Stimulated activated naive CD8-positive, alpha-beta T cell treated with anti-CD3 and anti-CD28 coated beads, Interleukin-15, Interleukin-2, amounts not matched to agents 100 ng/mL and 50 ng/mL, for 24 hours (primary cell): ENCODE measurements around the gene GJA3.

Experiments used
- H3K27ac Mint-ChIP-seq: one replicate; pipeline ENCODE4 v1.8.0; 2021; ENCODE audit warnings: mild to moderate bottlenecking, mixed read lengths
- H3K27me3 Mint-ChIP-seq: one replicate; pipeline ENCODE4 v1.8.0; 2021; ENCODE audit warnings: mixed read lengths
- H3K36me3 Mint-ChIP-seq: one replicate; pipeline ENCODE4 v1.8.0; 2021; ENCODE audit warnings: low read depth, mixed read lengths
- H3K4me1 Mint-ChIP-seq: one replicate; pipeline ENCODE4 v1.8.0; 2021; ENCODE audit warnings: low read depth, mixed read lengths
- H3K4me3 Mint-ChIP-seq: one replicate; pipeline ENCODE4 v1.8.0; 2021; ENCODE audit warnings: mild to moderate bottlenecking, mixed read lengths
- H3K9me3 Mint-ChIP-seq: one replicate; pipeline ENCODE4 v1.8.0; 2021; ENCODE audit warnings: mixed read lengths

Gene GJA3

GRCh38 chr13:20131057-20131832, 29.6 kb downstream of the GJA3 start:
- Mint-ChIP-seq H3K27ac (no peak overlapping the region), H3K36me3 (no peaks in the 10 kb centered on the region), H3K9me3 (no peaks in the 10 kb centered on the region), H3K4me1 (no peaks in the 10 kb centered on the region), H3K4me3 (no peak overlapping the region), H3K27me3 (peaks cover 16% of the 10 kb centered on the region)

GRCh38 chr13:20130652-20131051, 30.2 kb downstream of the GJA3 start:
- Mint-ChIP-seq H3K4me3 (no peak overlapping the region), H3K27me3 (peaks cover 20% of the 10 kb centered on the region), H3K36me3 (no peaks in the 10 kb centered on the region), H3K27ac (no peak overlapping the region), H3K9me3 (no peaks in the 10 kb centered on the region), H3K4me1 (no peaks in the 10 kb centered on the region)

GRCh38 chr13:20130012-20130411, 30.8 kb downstream of the GJA3 start:
- Mint-ChIP-seq H3K9me3 (no peaks in the 10 kb centered on the region), H3K27ac (no peak overlapping the region), H3K36me3 (no peaks in the 10 kb centered on the region), H3K27me3 (peaks cover 23% of the 10 kb centered on the region), H3K4me1 (no peaks in the 10 kb centered on the region), H3K4me3 (no peak overlapping the region)

- peaks cover 30% of the 10 kb centered on the region for H3K27me3 Mint-ChIP-seq
- no peak overlapping the region for H3K4me3 Mint-ChIP-seq
- H3K4me1 Mint-ChIP-seq: no peaks in the 10 kb centered on the region
- no peaks in the 10 kb centered on the region for H3K36me3 Mint-ChIP-seq
- H3K27ac Mint-ChIP-seq: no peak overlapping the region
- no peaks in the 10 kb centered on the region for H3K9me3 Mint-ChIP-seq
These were observed 31.8 kb downstream of the GJA3 start for GRCh38 chr13:20129076-20129475.

GRCh38 chr13:20128459-20128931, 32.4 kb downstream of the GJA3 start:
- no peaks in the 10 kb centered on the region for H3K9me3 Mint-ChIP-seq
- peak overlapping the region; percentile 49 for H3K4me3 Mint-ChIP-seq
- no peaks in the 10 kb centered on the region for H3K36me3 Mint-ChIP-seq
- no peaks in the 10 kb centered on the region for H3K4me1 Mint-ChIP-seq
- no peak overlapping the region for H3K27ac Mint-ChIP-seq
- peaks cover 28% of the 10 kb centered on the region for H3K27me3 Mint-ChIP-seq

- Mint-ChIP-seq H3K27ac (no peak overlapping the region), H3K9me3 (no peaks in the 10 kb centered on the region), H3K27me3 (peaks cover 26% of the 10 kb centered on the region), H3K4me1 (no peaks in the 10 kb centered on the region), H3K36me3 (no peaks in the 10 kb centered on the region), H3K4me3 (peak overlapping the region; percentile 70)
These were observed 33.0 kb downstream of the GJA3 start for GRCh38 chr13:20127562-20128458.

- H3K4me3 Mint-ChIP-seq: peak overlapping the region; percentile 70
- H3K27me3 Mint-ChIP-seq: peaks cover 26% of the 10 kb centered on the region
- no peaks in the 10 kb centered on the region for H3K36me3 Mint-ChIP-seq
- H3K27ac Mint-ChIP-seq: no peak overlapping the region
- H3K4me1 Mint-ChIP-seq: no peaks in the 10 kb centered on the region
- H3K9me3 Mint-ChIP-seq: no peaks in the 10 kb centered on the region
These were observed 33.6 kb downstream of the GJA3 start for GRCh38 chr13:20127262-20127561.

- no peaks in the 10 kb centered on the region for H3K36me3 Mint-ChIP-seq
- H3K27ac Mint-ChIP-seq: no peak overlapping the region
- no peaks in the 10 kb centered on the region for H3K4me1 Mint-ChIP-seq
- H3K27me3 Mint-ChIP-seq: peaks cover 26% of the 10 kb centered on the region
- no peak overlapping the region for H3K4me3 Mint-ChIP-seq
- H3K9me3 Mint-ChIP-seq: no peaks in the 10 kb centered on the region
These were observed 34.2 kb downstream of the GJA3 start for GRCh38 chr13:20126541-20127261.

GRCh38 chr13:20125783-20126165, 35.1 kb downstream of the GJA3 start:
- Mint-ChIP-seq H3K4me3 (no peak overlapping the region), H3K9me3 (no peaks in the 10 kb centered on the region), H3K27me3 (peaks cover 26% of the 10 kb centered on the region), H3K27ac (no peak overlapping the region), H3K36me3 (no peaks in the 10 kb centered on the region), H3K4me1 (peaks cover 4% of the 10 kb centered on the region)

- Mint-ChIP-seq H3K36me3 (no peaks in the 10 kb centered on the region), H3K27ac (no peak overlapping the region), H3K4me1 (peaks cover 8% of the 10 kb centered on the region), H3K4me3 (no peak overlapping the region), H3K9me3 (no peaks in the 10 kb centered on the region), H3K27me3 (peaks cover 26% of the 10 kb centered on the region)
These were observed 35.6 kb downstream of the GJA3 start for GRCh38 chr13:20125129-20125782.

GRCh38 chr13:20124303-20124702, 36.5 kb downstream of the GJA3 start:
- Mint-ChIP-seq H3K27me3 (peaks cover 26% of the 10 kb centered on the region), H3K4me3 (no peak overlapping the region), H3K27ac (no peak overlapping the region), H3K9me3 (no peaks in the 10 kb centered on the region), H3K36me3 (no peaks in the 10 kb centered on the region), H3K4me1 (peaks cover 16% of the 10 kb centered on the region)

- Mint-ChIP-seq H3K36me3 (no peaks in the 10 kb centered on the region), H3K27ac (no peak overlapping the region), H3K4me1 (peaks cover 20% of the 10 kb centered on the region), H3K4me3 (peak overlapping the region; percentile 44), H3K27me3 (peaks cover 21% of the 10 kb centered on the region), H3K9me3 (no peaks in the 10 kb centered on the region)
These were observed 39.7 kb downstream of the GJA3 start for GRCh38 chr13:20121159-20121525.

- no peaks in the 10 kb centered on the region for H3K9me3 Mint-ChIP-seq
These were observed 40.9 kb downstream of the GJA3 start for GRCh38 chr13:20119960-20120359.

GRCh38 chr13:20118268-20119140, 42.3 kb downstream of the GJA3 start:
- Mint-ChIP-seq H3K27ac (no peak overlapping the region), H3K27me3 (no peaks in the 10 kb centered on the region), H3K4me1 (peaks cover 20% of the 10 kb centered on the region), H3K9me3 (no peaks in the 10 kb centered on the region), H3K4me3 (peak overlapping the region; percentile 83), H3K36me3 (no peaks in the 10 kb centered on the region)

More at GRCh38 chr13:20119960-20120359, 40.9 kb downstream of the GJA3 start:
- no peaks in the 10 kb centered on the region for H3K36me3 Mint-ChIP-seq
- H3K27me3 Mint-ChIP-seq: peaks cover 9% of the 10 kb centered on the region
- peak overlapping the region; percentile 79 for H3K27ac Mint-ChIP-seq
- peak overlapping the region; percentile 83 for H3K4me3 Mint-ChIP-seq
- H3K4me1 Mint-ChIP-seq: peaks cover 20% of the 10 kb centered on the region
